Measurements from ENCODE around the gene STK39.
A peak's percentile ranks its signal among the peaks of the same experiment; 100 is the strongest.

Gene STK39

DNA sequence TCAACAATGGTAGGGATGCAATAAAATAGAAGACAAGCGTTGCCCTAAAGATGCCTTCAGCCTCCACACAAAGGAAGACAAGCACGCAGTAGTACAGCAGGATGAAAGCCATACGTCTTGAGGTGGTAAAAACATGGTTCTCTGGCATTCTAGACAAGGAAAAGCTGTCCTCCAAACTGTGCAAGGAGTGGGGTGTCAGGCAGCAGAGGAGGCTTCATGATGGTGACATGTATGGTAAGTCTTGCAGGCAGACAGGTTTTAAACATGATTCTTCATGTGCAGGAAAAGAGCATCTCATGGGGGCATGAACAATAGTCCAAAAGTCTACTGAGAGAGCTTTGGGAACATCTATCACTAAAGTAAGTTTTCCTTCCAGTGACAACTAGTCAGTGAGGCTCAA, 241.8 kb downstream of the STK39 start:
- Histone ChIP-seq H3K27me3 (ENCODE audit: insufficient read depth, low read depth) (no peaks in the 10 kb centered on the region), H3K36me3 (ENCODE audit: insufficient read depth) (no peaks in the 10 kb centered on the region), H3K4me1 (ENCODE audit: low read depth, poor library complexity, severe bottlenecking) (peaks cover 14% of the 10 kb centered on the region), H3K4me3 (IDR thresholded peaks at IDR 0.05; ENCODE audit: insufficient read depth, low read depth, low read length) (no peak overlapping the region), H4K20me1 (ENCODE audit: insufficient read depth) (no peaks in the 10 kb centered on the region), H3K4me2 (no peak overlapping the region), H2AFZ (ENCODE audit: low read depth) (no peak overlapping the region), H3K27ac (no peak overlapping the region), H3K9ac (no peak overlapping the region), H3K79me2 (ENCODE audit: insufficient read depth, low read depth) (no peaks in the 10 kb centered on the region)
- no peak for TF ChIP-seq CTCF (conservative IDR thresholded peaks at IDR 0.05; ENCODE audit: low read depth, low read length)

DNA sequence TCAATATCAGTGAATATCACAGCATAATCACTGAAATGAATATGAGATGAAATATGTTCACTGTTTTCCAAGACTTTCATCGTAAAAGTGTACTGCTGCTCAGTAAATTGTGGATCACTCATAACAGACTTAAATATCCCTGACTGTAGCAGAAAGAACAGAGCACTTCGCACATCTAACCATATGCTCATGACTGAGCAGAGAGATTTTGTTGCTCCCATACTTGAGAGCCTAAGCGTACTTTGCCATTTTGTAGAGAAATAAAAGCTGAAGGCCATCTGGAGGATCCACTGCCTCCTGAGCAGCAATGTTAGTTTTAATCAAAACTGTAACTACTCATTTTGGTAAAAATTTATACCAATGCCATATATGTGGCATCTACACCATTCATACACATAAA, 243.5 kb downstream of the STK39 start:
- H3K36me3 ChIP-seq (ENCODE audit: insufficient read depth): no peaks in the 10 kb centered on the region
- TF ChIP-seq CTCF (conservative IDR thresholded peaks at IDR 0.05; ENCODE audit: low read depth, low read length): no peak
- H3K4me3 ChIP-seq (IDR thresholded peaks at IDR 0.05; ENCODE audit: insufficient read depth, low read depth, low read length): no peak overlapping the region
- no peak overlapping the region for H3K27ac ChIP-seq
- H3K27me3 ChIP-seq (ENCODE audit: insufficient read depth, low read depth): no peaks in the 10 kb centered on the region
- no peaks in the 10 kb centered on the region for H3K79me2 ChIP-seq (ENCODE audit: insufficient read depth, low read depth)
- no peak overlapping the region for H3K4me2 ChIP-seq
- no peak overlapping the region for H3K9ac ChIP-seq
- peaks cover 14% of the 10 kb centered on the region for H3K4me1 ChIP-seq (ENCODE audit: low read depth, poor library complexity, severe bottlenecking)
- H4K20me1 ChIP-seq (ENCODE audit: insufficient read depth): no peaks in the 10 kb centered on the region
- H2AFZ ChIP-seq (ENCODE audit: low read depth): no peak overlapping the region

DNA sequence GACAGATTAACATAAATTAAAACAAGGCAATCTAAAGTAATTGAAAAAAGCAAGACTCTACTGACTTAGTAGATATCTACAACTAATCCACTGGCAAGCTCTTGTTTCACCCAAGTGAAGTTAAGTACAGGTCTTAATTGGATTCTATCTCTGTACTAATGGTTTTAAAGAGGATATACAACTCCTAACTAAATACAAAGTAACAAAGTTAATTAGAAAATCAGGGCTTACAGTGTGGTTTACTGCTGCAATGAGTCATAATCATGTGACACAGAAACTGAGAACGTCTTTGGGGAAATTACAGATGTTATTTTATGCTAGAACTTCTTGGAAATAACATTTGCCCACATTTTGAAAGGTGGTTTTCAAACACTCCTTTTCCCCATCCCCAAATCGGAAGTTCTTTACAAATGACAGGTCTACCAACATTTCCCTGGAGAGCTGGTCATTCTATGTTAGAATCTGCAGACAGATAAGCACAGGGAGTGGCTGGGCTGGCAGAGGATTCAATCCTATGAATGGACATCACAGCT, 245.3 kb downstream of the STK39 start:
- Histone ChIP-seq H3K4me1 (ENCODE audit: low read depth, poor library complexity, severe bottlenecking) (peaks cover 14% of the 10 kb centered on the region), H3K79me2 (ENCODE audit: insufficient read depth, low read depth) (no peaks in the 10 kb centered on the region), H3K36me3 (ENCODE audit: insufficient read depth) (no peaks in the 10 kb centered on the region), H2AFZ (ENCODE audit: low read depth) (no peak overlapping the region), H3K4me2 (peak overlapping the region; percentile 19; the same call in 1 of the 2 replicates), H3K27ac (no peak overlapping the region), H3K9ac (no peak overlapping the region), H3K27me3 (ENCODE audit: insufficient read depth, low read depth) (no peaks in the 10 kb centered on the region), H4K20me1 (ENCODE audit: insufficient read depth) (no peaks in the 10 kb centered on the region), H3K4me3 (IDR thresholded peaks at IDR 0.05; ENCODE audit: insufficient read depth, low read depth, low read length) (no peak overlapping the region)
- no peak for TF ChIP-seq CTCF (conservative IDR thresholded peaks at IDR 0.05; ENCODE audit: low read depth, low read length)

- Histone ChIP-seq H3K4me2 (no peak overlapping the region), H3K4me3 (IDR thresholded peaks at IDR 0.05; ENCODE audit: insufficient read depth, low read depth, low read length) (no peak overlapping the region), H3K4me1 (ENCODE audit: low read depth, poor library complexity, severe bottlenecking) (no peaks in the 10 kb centered on the region), H3K79me2 (ENCODE audit: insufficient read depth, low read depth) (no peaks in the 10 kb centered on the region), H3K27me3 (ENCODE audit: insufficient read depth, low read depth) (no peaks in the 10 kb centered on the region), H3K36me3 (ENCODE audit: insufficient read depth) (no peaks in the 10 kb centered on the region), H2AFZ (ENCODE audit: low read depth) (no peak overlapping the region), H4K20me1 (ENCODE audit: insufficient read depth) (no peaks in the 10 kb centered on the region), H3K27ac (no peak overlapping the region), H3K9ac (no peak overlapping the region)
- TF ChIP-seq CTCF (conservative IDR thresholded peaks at IDR 0.05; ENCODE audit: low read depth, low read length): no peak
These were observed 255.1 kb downstream of the STK39 start for GRCh38 chr2:167992278-167992677.

Measured in KMS-11 (cell line).